GF-D8 (cell line): ENCODE results near the gene TMEM145.
"Not testable (repeated sequence)": the region's sequence is repeated elsewhere in the genome, so short reads cannot be mapped to it uniquely, and the experiment has no call there.

Source experiments
- DNase-seq: peaks from one replicate; lab custom pipeline; 2025; lab: John Stamatoyannopoulos, UW

TMEM145 gene

GRCh38 chr19:42313840-42314755 lies 989 bp downstream of the TMEM145 start:
- no peak for DNase-seq

GRCh38 chr19:42315024-42315423 lies 1.9 kb downstream of the TMEM145 start:
- DNase-seq, result no peak

- DNase-seq, result no peak
Observed at GRCh38 chr19:42316223-42317211, 3.4 kb downstream of the TMEM145 start.

GRCh38 chr19:42317535-42317934 lies 4.4 kb downstream of the TMEM145 start:
- no peak for DNase-seq

GRCh38 chr19:42322305-42322704 lies 9.2 kb downstream of the TMEM145 start:
- DNase-seq, result no peak

- no peak for DNase-seq
Observed at GRCh38 chr19:42323473-42323851, 10.4 kb downstream of the TMEM145 start.

DNA sequence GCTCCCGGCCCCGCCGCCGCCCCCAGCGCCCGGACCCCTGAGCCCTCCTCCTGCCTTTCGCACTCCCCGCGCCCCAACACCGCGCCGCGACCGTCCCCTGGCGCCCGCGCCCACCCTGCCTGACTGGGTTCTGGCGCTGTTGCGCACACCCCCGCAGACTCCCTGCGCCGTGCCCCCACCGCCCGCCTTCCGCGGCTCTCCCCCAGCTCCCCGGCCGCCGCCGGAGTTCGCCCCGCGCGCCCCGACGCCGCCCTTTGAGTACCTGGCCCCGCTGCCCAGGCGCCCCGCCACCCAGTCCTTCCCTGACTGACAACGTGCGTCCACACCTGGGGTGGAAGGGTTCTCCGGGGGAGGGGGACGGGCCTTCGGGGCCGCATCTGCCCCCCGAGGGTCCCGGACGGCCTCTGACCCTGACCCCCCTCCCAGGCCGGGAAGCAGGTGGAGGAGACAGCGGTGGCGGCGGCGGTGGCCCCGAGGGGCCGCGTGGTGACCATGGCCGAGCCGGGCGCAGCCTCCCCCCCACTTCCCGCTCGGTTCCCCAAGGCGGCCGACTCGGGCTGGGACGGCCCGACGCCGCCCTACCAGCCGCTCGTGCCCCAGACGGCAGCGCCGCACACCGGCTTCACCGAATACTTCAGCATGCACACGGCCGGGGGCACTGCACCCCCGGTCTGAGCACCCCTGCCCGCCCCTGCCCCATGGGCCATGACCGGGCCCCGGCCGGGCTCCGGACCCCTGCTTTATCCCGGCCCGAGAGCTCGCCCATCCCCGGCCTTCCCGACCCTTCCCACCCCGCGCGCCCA lies 10.9 kb downstream of the TMEM145 start:
- no peak for DNase-seq

DNA sequence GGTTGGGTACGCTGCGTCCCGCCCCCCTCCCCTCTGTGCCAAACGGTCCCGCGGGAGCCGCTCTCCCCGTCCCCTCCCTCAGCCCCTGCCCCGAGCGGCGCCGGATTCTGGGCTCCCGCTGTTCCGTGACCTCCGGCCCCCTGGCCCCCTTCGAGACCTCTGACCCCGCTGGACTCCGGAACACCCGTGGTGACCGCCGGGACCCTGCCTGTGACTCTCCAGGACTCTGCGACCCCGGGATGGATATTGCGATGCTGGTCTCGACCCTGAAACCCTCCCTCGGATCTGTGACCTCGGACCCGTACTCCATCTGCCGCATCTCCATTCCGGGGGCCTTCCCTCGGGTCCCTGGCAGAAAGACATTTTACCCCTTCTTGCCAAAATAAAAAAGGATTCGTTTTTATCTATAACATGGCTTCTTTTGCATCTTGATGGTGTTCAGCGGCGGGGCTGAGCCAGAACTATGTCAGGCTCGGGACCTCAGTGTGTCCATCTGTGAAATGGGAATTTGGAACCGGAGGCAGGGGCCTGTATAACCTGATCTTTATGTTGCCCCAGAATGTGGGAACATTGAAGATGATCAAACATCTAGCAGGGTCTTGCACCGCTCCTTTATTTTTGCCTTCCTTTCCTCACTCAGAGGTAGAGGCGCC lies 11.7 kb downstream of the TMEM145 start:
- DNase-seq, result no peak

DNA sequence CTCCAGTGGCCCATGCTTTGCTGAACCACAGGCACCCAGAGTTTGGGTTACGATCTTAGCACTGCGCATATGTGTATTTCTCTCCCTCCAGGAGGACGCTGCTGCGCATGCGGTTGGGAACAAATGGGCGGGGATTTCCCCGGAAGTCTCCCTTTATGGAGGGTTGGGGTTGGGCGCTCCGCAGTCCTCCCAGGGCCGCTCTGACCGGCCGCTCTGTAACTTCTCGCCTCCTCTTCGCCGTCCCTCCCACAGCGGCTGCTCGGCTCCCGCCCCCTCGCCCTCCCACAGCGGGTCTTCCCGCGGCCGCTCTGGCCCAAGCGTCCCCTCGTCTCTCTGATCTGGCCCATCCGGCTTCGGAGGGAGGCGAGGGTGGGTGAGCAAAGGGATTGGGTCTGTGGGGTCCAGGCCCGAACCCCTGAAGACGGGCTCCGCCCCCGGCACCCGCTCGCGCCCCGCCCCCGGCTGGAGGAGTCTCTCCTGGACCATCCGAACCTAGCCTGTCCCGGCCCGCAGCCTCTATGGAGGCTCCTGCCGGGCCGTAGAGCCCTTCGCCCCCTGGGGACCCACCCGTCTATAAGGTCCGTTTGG lies 12.3 kb downstream of the TMEM145 start, which contains the start of gene MEGF8:
Gene MEGF8 (plus strand): TSS at position 328 of the 588 bp plus-strand sequence. CDS start 609 bp downstream, outside the sequence.
- peak; percentile 96 for DNase-seq

GRCh38 chr19:42325896-42326771 lies 13.0 kb downstream of the TMEM145 start:
- DNase-seq, result no peak

DNA sequence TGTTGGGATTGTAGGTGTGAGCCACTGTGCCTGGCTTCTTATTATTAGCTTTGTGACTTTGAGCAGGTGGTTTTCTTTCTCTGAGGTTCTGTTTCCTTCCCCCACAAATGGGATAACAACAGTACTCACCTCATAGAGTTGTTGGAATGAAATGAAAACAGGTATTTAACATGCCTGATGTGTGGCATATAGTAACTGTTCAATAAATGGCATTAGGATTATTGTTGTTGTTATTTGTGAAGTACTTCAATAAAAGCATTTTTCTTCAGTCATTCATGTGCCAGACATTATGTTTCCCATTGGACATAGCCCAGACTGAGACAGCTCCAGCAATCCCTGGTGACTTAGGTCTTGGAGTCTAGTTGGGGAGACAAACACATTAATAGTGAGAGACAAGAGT lies 13.9 kb downstream of the TMEM145 start:
- DNase-seq, result no peak

DNA sequence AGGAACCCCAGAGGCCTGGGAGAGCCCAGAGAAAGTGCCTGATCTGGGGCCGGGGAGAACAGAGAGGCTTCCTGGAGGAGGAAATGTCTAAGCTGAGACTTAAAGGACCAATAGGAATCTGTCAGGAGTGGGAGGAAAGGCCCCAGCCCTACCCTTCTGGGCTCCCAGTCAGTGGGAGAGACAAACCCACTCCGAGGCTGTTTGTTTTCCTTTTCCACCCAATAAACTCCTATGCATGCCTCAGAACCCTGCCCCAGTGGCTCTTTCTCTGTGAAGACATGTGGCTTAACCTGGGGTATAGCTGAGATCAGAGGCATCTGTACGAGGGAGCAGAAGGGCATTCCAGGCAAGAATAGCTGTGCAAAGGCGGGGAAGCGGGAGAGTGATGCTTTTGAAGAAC lies 14.3 kb downstream of the TMEM145 start:
- no peak for DNase-seq

- DNase-seq, result no peak
Observed at GRCh38 chr19:42328106-42328505, 15.0 kb downstream of the TMEM145 start.

DNA sequence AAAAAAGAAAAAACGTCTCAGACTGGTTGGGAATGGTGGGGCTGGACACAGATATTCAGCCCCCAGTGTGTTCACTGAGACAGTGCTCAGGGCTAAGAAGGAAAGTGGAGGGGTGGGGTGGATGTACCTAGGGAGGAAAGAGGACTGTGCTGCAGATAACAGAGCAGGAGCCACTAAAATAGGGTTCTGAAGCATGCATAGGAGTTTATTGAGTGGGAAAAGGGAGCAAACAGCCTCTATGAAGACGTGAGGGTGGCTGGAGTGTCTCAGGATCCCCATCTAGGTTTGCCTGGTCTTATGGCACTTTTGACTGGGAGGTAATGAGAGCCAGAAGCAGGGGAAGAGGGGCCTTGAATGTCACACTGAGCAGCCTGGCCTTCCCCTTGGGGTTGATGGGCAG lies 15.7 kb downstream of the TMEM145 start:
- no peak for DNase-seq

GRCh38 chr19:42330241-42330711 lies 17.2 kb downstream of the TMEM145 start:
- DNase-seq, result no peak

DNA sequence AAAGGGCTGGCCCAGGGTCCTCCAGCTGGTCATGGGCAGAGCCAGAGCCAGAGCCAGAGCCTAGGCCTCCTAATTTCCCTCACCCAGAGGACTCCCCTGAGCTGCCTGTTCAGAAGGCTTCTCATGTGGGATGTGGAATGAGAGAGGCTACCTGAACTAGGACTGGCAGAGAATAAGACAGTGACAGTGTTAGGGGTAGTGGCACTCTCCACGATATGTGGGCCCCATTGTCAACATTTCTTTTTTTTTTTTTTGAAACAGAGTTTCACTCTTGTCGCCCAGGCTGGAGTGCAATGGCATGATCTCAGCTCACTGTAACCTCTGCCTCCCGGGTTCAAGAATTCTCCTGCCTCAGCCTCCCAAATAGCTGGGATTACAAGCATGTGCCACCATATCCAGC lies 18.2 kb downstream of the TMEM145 start:
- DNase-seq, result not testable (repeated sequence)

GRCh38 chr19:42332059-42332458 lies 18.9 kb downstream of the TMEM145 start:
- no peak for DNase-seq

GRCh38 chr19:42333018-42333417 lies 19.9 kb downstream of the TMEM145 start:
- no peak for DNase-seq

DNA sequence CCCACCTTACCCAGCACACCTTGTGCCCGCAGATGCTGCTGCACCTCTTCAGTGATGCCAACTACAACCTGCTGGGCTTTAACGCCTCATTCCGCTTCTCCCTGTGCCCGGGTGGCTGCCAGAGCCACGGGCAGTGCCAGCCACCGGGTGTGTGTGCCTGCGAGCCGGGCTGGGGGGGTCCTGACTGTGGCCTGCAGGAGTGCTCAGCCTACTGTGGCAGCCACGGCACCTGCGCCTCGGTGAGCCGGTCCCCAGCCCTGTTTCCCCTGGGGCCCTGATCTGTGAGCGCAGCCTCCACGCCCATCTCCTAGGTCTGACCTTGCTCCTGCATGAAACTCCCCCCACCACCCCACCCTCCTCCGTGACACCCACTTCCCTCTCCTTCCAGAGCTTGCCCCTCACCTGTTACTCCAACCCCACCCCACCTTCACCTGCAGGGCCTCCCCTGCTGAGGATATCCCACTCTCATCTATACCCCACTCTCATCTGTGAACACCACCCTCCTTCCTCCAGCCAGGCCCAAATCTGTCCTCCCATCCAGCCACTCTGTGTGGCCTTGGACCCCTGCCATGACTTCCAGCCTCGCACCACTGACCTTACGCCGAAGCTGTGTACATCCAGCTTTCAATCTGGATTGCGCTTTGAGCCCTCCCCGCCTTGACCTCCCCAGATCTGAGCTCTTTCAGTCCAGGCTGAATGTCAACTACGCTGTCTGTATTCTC lies 21.0 kb downstream of the TMEM145 start:
- DNase-seq, result no peak
